AG04450 (cell line): Measurements from ENCODE around the gene GSAP. TPM values are rescaled to one million over a fixed set of nuclear protein-coding genes. Genes with fewer than 3 reads are reported as not detected.
"Not testable (repeated sequence)": the region's sequence is repeated elsewhere in the genome, so short reads cannot be mapped to it uniquely, and the experiment has no call there.

Experiments
- CTCF ChIA-PET: fragments of 300-600, 350-600 bp; formaldehyde crosslinking; extraction: SDS; loops from one replicate; lab custom pipeline; 2022; ENCODE audit warnings: antibody characterized with exemption, inconsistent platforms; lab: Charles Lee
- POLR2A ChIA-PET: fragments of 350-600 bp; formaldehyde crosslinking; extraction: SDS; loops from one replicate; lab custom pipeline; 2021; ENCODE audit warnings: antibody characterized with exemption, inconsistent platforms; lab: Yijun Ruan, JAX
- DNase-seq: peaks from one replicate; pipeline ENCODE4 v3.0.0-alpha.2; 2011; ENCODE audit warnings: low read depth, low spot score
- H3K27ac ChIP-seq: one replicate; pipeline ENCODE4 v1.5.1; 2012; ENCODE audit warnings: low read depth, low read length, control low read depth
- H3K27me3 ChIP-seq: one replicate; pipeline ENCODE4 v1.6.0; 2012; ENCODE audit warnings: low read length; ENCODE audit not compliant: control insufficient read depth, insufficient read depth
- H3K4me3 ChIP-seq: 2 replicates; pipeline ENCODE4 v1.5.1; 2011; ENCODE audit warnings: mild to moderate bottlenecking, low read depth, low read length, control low read depth
- H3K9me3 ChIP-seq: 2 replicates; pipeline ENCODE4 v1.5.1; 2012; ENCODE audit warnings: low read length; ENCODE audit not compliant: control insufficient read depth, insufficient read depth
- polyA plus RNA-seq: library from polyadenylated mRNA; depleted of rRNA; stranded (reverse); fragments of >200 nt; gene quantifications from 2 replicates; pipeline ENCODE4 v1.2.3, GENCODE V29; 2011
- TF ChIP-seq, protein P1 (sequence below): IDR thresholded peaks from 2 replicates; pipeline ENCODE4 v1.5.1; 2011; ENCODE audit warnings: low read depth, low read length, control low read depth, inconsistent platforms

Gene GSAP
- polyA plus RNA-seq, 1 experiment, result 8.9 TPM

DNA sequence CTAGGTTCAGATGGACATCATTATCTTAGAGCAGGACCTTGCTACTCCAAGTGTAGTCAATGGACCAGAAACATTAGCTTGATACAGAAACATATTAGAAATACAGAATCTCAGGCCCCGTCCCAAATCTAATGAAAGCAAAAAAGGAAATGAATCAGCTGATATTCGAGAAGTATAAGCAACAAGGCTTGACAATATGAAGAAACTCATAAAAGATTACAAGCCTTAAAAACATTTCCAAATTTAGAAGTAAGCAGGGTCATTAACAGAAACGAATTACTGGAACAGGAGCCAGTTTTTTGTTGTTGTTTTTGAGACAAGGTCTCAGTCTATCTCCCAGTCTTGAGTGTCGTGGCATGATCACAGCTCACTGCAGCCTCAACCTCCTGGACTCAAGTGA, 40.5 kb upstream of the GSAP start:
- DNase-seq, result no peak
- TF ChIP-seq, protein P1, sequence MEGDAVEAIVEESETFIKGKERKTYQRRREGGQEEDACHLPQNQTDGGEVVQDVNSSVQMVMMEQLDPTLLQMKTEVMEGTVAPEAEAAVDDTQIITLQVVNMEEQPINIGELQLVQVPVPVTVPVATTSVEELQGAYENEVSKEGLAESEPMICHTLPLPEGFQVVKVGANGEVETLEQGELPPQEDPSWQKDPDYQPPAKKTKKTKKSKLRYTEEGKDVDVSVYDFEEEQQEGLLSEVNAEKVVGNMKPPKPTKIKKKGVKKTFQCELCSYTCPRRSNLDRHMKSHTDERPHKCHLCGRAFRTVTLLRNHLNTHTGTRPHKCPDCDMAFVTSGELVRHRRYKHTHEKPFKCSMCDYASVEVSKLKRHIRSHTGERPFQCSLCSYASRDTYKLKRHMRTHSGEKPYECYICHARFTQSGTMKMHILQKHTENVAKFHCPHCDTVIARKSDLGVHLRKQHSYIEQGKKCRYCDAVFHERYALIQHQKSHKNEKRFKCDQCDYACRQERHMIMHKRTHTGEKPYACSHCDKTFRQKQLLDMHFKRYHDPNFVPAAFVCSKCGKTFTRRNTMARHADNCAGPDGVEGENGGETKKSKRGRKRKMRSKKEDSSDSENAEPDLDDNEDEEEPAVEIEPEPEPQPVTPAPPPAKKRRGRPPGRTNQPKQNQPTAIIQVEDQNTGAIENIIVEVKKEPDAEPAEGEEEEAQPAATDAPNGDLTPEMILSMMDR, result no peak
- H3K4me3 ChIP-seq, result no peak overlapping the region
- H3K9me3 ChIP-seq, result no peaks in the 10 kb centered on the region
- CTCF ChIA-PET, result no interaction called here
- H3K27me3 ChIP-seq, result no peaks in the 10 kb centered on the region
- no peak overlapping the region for H3K27ac ChIP-seq
- POLR2A ChIA-PET, result no interaction called here

DNA sequence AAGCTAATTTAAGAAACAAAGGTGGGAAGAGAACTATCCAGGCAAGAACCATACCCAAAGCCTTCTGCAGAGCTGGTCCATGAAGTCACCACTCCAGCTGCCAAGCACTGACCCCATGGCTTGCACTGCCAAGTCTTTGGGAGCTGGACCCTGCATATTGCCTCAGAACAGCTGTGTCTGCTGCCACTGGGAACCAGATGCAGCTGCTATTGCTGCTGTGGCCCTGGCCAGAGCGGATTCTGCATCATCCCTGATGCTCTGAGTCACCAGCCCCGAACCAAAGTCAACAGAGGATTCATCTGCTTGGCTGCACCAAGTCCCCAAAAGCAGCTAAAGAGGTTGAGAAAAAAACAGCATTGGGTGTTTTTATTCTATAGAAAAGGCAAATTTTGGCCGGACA, 39.2 kb upstream of the GSAP start:
- Histone ChIP-seq H3K27ac (peak overlapping the region; percentile 42), H3K27me3 (no peaks in the 10 kb centered on the region), H3K9me3 (no peaks in the 10 kb centered on the region), H3K4me3 (no peak overlapping the region)
- DNase-seq, result peak; percentile 79
- POLR2A ChIA-PET, result interaction anchor here (0.6 to 1.2 kb wide), 5 partner anchors 10 to 51 kb away, joined by 3 to 10 read pairs (median 6); no protein-coding TSS in a partner anchor
- TF ChIP-seq, protein P1, result no peak
- CTCF ChIA-PET, result no interaction called here

DNA sequence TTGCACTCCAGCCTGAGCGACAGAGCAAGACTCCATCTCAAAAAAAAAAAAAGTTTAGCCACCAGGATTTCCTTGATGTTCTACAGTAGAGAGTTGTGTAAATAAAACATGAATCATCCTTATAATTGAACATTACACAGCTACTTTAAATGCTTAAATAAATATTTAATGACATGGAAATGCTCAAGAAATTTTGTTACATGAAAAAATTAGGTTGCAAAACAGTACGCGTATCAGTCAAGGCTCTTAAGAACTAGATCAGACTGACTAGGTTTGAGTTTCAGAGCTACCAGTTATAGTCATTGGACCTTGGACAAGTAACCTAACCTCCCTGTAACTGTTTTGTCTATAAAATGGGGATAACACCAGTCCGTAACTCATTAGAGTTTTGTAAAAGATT, 38.7 kb upstream of the GSAP start:
- no peak overlapping the region for H3K27ac ChIP-seq
- DNase-seq, result no peak
- no peak overlapping the region for H3K4me3 ChIP-seq
- H3K9me3 ChIP-seq, result no peaks in the 10 kb centered on the region
- TF ChIP-seq, protein P1, result no peak
- CTCF ChIA-PET, result no interaction called here
- H3K27me3 ChIP-seq, result no peaks in the 10 kb centered on the region
- POLR2A ChIA-PET, result interaction anchor here (0.6 to 1.2 kb wide), 4 partner anchors 10 to 45 kb away, joined by 3 to 10 read pairs (median 6); no protein-coding TSS in a partner anchor

DNA sequence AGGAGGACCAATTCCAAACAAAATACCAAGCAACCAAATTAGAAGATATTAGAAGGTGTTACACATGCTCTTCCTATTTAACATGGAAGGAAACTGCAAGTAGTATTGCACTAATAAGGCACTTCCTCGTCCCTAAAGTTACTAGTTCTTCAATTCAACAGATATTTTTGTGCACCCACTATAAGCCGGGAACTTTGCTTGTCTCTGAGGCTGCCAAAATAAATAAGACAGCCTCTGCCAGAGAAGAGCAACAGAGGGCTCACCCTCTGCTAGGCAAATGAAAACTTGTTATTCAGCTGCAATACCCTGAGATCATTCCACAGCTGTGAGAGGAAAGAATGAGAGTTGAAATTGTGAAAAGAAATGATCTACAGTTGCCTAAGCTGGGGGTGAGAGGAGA, 37.4 kb upstream of the GSAP start:
- ChIA-PET POLR2A (no interaction called here), CTCF (no interaction called here)
- TF ChIP-seq, protein P1, result no peak
- no peaks in the 10 kb centered on the region for H3K27me3 ChIP-seq
- DNase-seq, result no peak
- H3K9me3 ChIP-seq, result no peaks in the 10 kb centered on the region
- H3K4me3 ChIP-seq, result no peak overlapping the region
- no peak overlapping the region for H3K27ac ChIP-seq

DNA sequence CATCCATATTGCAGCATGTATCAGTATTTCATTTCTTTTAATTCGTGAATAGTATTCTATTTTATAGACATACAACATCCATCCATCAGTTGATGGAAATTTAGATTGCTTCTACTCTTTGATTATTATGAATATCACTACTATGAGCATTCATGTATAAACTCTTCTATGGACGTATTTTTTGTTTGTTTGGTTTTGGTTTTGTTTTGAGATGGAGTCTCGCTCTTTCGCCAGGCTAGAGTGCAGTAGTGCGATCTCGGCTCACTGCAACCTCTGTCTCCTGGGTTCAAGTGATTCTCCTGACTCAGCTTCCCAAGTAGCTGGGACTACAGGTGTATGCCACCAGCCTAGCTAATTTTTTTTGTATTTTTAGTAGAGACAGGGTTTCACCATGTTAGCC, 35.8 kb upstream of the GSAP start:
- H3K9me3 ChIP-seq, POLR2A ChIA-PET, H3K27ac ChIP-seq, H3K27me3 ChIP-seq, DNase-seq, H3K4me3 ChIP-seq, CTCF ChIA-PET: not testable (repeated sequence)

DNA sequence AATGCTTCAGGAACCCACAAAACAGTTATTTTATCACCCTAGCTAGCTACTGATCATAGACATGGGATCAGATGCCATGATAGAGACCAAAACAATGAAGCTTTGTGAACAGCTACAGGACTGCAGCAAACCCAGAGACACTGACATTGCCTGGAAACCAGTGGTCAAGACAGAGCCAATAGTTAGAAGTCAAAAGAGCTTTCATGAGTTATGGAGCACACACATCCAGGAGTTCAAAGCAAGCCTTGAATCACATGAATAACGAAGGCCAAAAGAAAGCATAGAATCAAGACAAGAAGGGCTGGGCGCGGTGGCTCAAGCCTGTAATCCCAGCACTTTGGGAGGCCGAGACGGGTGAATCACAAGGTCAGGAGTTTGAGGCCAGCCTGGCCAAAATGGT, 34.5 kb upstream of the GSAP start:
- TF ChIP-seq, protein P1, result no peak
- no peak for DNase-seq
- ChIA-PET CTCF (no interaction called here), POLR2A (no interaction called here)
- no peak overlapping the region for H3K4me3 ChIP-seq
- H3K27me3 ChIP-seq, result no peaks in the 10 kb centered on the region
- H3K27ac ChIP-seq, result no peak overlapping the region
- H3K9me3 ChIP-seq, result no peaks in the 10 kb centered on the region
